Stimulated activated effector memory CD8-positive, alpha-beta T cell treated with anti-CD3 and anti-CD28 coated beads, Interleukin-12 subunit alpha, Interleukin-12 subunit beta, amount 100 ng/mL, for 72 hours (primary cell): ENCODE data around the gene CTNNA3.

Experiments
- ATAC-seq: fragments of 150-1000 bp; cut with Tn5 transposase; 2 replicates; pipeline ENCODE4 v1.10.0; 2021
- DNase-seq, 2 donors: peaks; one replicate each; pipeline ENCODE4 v3.0.0; 2021 to 2022; ENCODE audit warnings: low spot score in 2 of 2
- H3K27ac Mint-ChIP-seq: one replicate; pipeline ENCODE4 v1.8.0; 2022; ENCODE audit warnings: mild to moderate bottlenecking, mixed read lengths
- H3K36me3 Mint-ChIP-seq: one replicate; pipeline ENCODE4 v1.8.0; 2022; ENCODE audit warnings: mild to moderate bottlenecking, mixed read lengths
- H3K4me1 Mint-ChIP-seq: one replicate; pipeline ENCODE4 v1.8.0; 2022; ENCODE audit warnings: mixed read lengths
- H3K4me3 Mint-ChIP-seq: one replicate; pipeline ENCODE4 v1.8.0; 2022; ENCODE audit warnings: mild to moderate bottlenecking, mixed read lengths
- H3K9me3 Mint-ChIP-seq: one replicate; pipeline ENCODE4 v1.8.0; 2022; ENCODE audit warnings: mixed read lengths

The CTNNA3 gene

DNA sequence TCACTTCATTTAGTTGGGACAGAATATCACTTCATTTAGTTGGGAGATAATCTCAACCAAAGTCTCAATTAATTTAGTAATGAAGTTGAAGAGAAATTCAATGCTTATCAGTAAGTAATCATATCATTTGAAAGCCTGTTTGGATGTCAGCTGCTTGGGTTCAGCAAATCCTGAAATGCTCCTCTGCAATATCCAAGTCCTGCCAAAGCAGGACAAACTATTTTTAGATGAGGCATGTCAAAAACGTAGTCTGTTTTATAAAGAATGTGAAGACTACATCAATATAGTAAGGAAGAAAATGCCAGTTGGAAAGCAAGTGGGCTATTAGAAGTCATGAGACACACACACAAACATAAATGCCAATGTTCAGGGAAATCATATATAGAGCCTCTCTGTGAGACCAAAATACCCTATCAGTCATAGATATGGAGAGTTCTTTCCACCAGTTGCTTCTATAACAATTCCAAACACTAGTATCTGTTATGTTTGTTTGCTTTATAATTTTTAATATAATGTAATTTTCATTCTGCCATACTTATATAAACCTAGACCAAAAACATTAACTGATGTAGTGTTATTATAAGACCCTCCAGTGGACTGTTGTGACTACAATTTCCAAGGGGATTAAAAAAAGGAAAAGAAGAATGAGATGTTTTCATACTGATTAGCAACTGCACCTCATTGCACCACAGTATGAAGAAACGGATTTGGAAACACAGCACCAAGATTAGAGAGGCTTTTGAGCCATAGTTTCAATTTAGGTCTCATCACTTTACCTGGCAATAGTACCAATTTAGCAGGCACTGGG is 609.5 kb downstream of the CTNNA3 start:
- Mint-ChIP-seq H3K9me3 (no peaks in the 10 kb centered on the region), H3K36me3 (no peaks in the 10 kb centered on the region), H3K27ac (no peak overlapping the region), H3K4me1 (no peaks in the 10 kb centered on the region), H3K4me3 (no peak overlapping the region)
- ATAC-seq (no peak), DNase-seq (no peak)

DNA sequence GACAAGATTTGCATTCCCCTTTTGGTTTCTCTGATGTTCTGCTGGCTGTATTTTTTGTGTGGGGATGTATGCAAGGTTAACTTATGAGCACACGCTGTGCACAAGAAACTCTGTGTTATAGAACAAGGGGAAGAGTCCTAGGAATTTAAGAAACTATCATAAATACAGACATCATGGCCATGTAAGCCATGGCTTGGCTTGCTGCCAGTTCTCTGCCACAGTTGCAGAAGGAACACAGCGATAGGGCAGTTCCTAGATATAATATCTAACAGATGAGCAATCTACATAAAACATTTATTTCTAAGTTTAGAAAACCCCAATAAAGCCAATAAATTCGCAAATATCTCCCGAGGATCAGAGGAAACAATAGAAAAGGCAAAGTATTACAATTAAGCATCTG is 616.9 kb downstream of the CTNNA3 start:
- Mint-ChIP-seq H3K4me1 (no peaks in the 10 kb centered on the region), H3K4me3 (no peak overlapping the region), H3K9me3 (peaks cover 8% of the 10 kb centered on the region), H3K27ac (no peak overlapping the region), H3K36me3 (no peaks in the 10 kb centered on the region)
- ATAC-seq (no peak), DNase-seq (no peak)

DNA sequence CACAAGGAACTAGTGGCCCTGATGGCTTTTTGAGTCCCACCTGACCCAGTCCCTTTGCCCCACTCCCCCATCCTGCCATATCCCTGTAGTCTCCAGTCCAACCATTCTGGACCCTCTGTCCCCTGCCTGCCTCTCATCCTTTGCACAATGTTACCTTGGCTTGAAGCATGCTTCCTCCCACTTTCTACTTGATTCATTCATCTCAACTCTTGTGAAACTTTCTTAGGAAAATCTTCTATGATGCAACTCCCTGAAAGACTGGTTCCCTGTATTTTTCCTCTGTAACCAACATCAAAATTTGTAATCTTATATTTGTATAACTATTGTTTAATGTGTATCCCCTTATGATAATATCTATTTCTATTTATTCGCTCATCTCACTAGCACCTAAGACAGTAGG is 618.6 kb downstream of the CTNNA3 start:
- no peak for DNase-seq
- no peak overlapping the region for H3K4me3 Mint-ChIP-seq
- H3K27ac Mint-ChIP-seq = no peak overlapping the region
- no peak for ATAC-seq
- H3K36me3 Mint-ChIP-seq = no peaks in the 10 kb centered on the region
- H3K4me1 Mint-ChIP-seq = no peaks in the 10 kb centered on the region
- H3K9me3 Mint-ChIP-seq = peaks cover 13% of the 10 kb centered on the region

- no peak overlapping the region for H3K4me3 Mint-ChIP-seq
- no peak for DNase-seq
- no peaks in the 10 kb centered on the region for H3K4me1 Mint-ChIP-seq
- peaks cover 13% of the 10 kb centered on the region for H3K9me3 Mint-ChIP-seq
- no peaks in the 10 kb centered on the region for H3K36me3 Mint-ChIP-seq
- ATAC-seq = no peak
- H3K27ac Mint-ChIP-seq = no peak overlapping the region
These were observed 619.9 kb downstream of the CTNNA3 start for GRCh38 chr10:67076144-67076543.

GRCh38 chr10:67075491-67075971 is 620.5 kb downstream of the CTNNA3 start:
- Mint-ChIP-seq H3K4me3 (no peak overlapping the region), H3K36me3 (no peaks in the 10 kb centered on the region), H3K4me1 (no peaks in the 10 kb centered on the region), H3K27ac (no peak overlapping the region), H3K9me3 (peaks cover 13% of the 10 kb centered on the region)
- ATAC-seq (no peak), DNase-seq (no peak)

GRCh38 chr10:67072654-67073053 is 623.3 kb downstream of the CTNNA3 start:
- no peak for ATAC-seq
- no peaks in the 10 kb centered on the region for H3K4me1 Mint-ChIP-seq
- no peaks in the 10 kb centered on the region for H3K36me3 Mint-ChIP-seq
- no peak overlapping the region for H3K27ac Mint-ChIP-seq
- DNase-seq = no peak
- no peak overlapping the region for H3K4me3 Mint-ChIP-seq
- H3K9me3 Mint-ChIP-seq = peaks cover 20% of the 10 kb centered on the region

GRCh38 chr10:67050415-67050814 is 645.6 kb downstream of the CTNNA3 start:
- DNase-seq (no peak), ATAC-seq (no peak)
- H3K27ac Mint-ChIP-seq = no peak overlapping the region
- H3K4me1 Mint-ChIP-seq = no peaks in the 10 kb centered on the region
- H3K36me3 Mint-ChIP-seq = no peaks in the 10 kb centered on the region
- peaks cover 7% of the 10 kb centered on the region for H3K9me3 Mint-ChIP-seq
- H3K4me3 Mint-ChIP-seq = no peak overlapping the region

- no peak for ATAC-seq
- H3K36me3 Mint-ChIP-seq = no peaks in the 10 kb centered on the region
- DNase-seq = no peak
- no peak overlapping the region for H3K4me3 Mint-ChIP-seq
- H3K27ac Mint-ChIP-seq = no peak overlapping the region
- H3K9me3 Mint-ChIP-seq = peaks cover 7% of the 10 kb centered on the region
- no peaks in the 10 kb centered on the region for H3K4me1 Mint-ChIP-seq
These were observed 646.0 kb downstream of the CTNNA3 start for GRCh38 chr10:67049988-67050387.

DNA sequence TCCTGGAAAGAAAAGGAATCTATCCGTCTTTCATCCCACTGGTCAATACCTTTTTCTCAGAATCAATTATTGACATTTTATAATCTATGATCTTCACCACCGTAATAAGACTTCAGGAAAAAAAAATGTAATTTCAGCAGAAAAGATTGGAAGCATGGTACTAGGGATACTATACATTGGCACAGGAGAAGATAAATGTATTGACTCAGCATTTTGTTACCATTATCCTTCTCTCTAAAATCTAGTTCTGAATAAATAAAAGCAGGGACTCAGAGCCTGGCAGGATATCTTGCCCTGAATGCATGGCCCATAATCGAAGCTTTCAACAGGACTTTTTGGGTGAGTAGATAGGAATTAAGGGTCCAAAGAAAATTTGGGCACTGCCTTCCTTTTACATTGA is 649.5 kb downstream of the CTNNA3 start:
- ATAC-seq (no peak), DNase-seq (no peak)
- H3K9me3 Mint-ChIP-seq = no peaks in the 10 kb centered on the region

DNA sequence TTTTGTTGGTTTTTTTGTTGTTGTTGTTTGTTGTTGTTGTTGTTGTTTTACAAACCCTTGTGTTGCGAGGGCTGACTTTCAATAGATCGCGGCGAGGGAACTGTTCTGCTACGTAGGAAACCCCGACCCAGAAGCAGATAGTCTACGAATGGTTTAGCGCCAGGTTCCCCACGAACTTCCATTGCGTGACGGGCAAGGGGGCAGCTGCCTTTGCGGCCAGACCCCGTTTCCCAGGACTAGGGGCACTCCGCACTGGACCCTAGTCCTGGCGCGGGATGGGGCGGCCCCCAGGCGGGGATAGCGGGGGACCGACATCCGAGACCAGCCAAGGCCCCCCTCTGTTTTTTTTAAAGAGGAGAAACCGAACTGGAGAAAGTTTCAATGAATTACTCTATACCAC is 650.6 kb downstream of the CTNNA3 start:
- Mint-ChIP-seq H3K4me3 (no peak overlapping the region), H3K36me3 (no peaks in the 10 kb centered on the region), H3K9me3 (no peaks in the 10 kb centered on the region), H3K4me1 (no peaks in the 10 kb centered on the region), H3K27ac (no peak overlapping the region)
- ATAC-seq = no peak
- DNase-seq = no peak

More for the DNA sequence above, 649.5 kb downstream of the CTNNA3 start:
- H3K36me3 Mint-ChIP-seq = no peaks in the 10 kb centered on the region
- no peak overlapping the region for H3K4me3 Mint-ChIP-seq
- no peaks in the 10 kb centered on the region for H3K4me1 Mint-ChIP-seq
- no peak overlapping the region for H3K27ac Mint-ChIP-seq

DNA sequence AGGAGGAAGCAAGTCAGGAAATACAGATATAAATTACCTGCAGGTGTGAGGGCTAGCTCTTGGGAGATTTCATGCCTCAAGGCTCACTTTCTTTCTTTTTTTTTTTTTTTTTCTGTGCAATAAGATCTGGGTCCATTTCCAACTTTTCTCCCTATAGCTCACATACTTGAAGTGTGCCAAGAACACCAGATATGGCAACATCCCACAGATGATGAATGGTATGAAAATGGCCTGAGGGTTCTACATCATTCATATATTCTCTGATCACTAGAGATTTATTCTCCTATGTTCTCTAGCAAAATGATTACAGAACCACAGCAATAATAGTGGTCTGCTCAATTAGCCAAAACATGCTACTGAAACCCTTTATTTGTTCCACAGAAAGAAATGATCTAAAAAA is 653.0 kb downstream of the CTNNA3 start:
- no peak overlapping the region for H3K27ac Mint-ChIP-seq
- no peaks in the 10 kb centered on the region for H3K36me3 Mint-ChIP-seq
- ATAC-seq (no peak), DNase-seq (no peak)
- no peaks in the 10 kb centered on the region for H3K9me3 Mint-ChIP-seq
- H3K4me1 Mint-ChIP-seq = no peaks in the 10 kb centered on the region
- H3K4me3 Mint-ChIP-seq = no peak overlapping the region

DNA sequence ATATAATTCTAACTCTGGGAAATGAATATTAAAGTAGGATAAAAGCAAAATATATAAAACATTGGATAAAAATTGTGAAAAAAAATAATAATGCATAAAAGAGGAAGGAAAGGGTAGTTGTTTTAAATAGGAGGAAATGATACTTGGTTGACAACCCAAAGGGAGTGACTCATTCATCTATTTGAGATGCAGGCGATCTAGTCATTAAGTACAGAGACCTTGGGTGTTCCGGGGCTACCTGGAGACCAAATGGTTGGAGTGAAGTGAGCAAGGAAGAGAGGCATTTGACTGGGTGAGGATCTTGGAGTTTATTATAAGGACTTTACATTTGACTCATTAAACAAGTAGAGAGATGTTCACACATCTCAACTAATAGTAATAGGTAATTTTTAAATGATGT is 659.2 kb downstream of the CTNNA3 start:
- Mint-ChIP-seq H3K4me3 (no peak overlapping the region), H3K27ac (no peak overlapping the region), H3K4me1 (no peaks in the 10 kb centered on the region), H3K9me3 (no peaks in the 10 kb centered on the region), H3K36me3 (no peaks in the 10 kb centered on the region)
- no peak for ATAC-seq
- no peak for DNase-seq

DNA sequence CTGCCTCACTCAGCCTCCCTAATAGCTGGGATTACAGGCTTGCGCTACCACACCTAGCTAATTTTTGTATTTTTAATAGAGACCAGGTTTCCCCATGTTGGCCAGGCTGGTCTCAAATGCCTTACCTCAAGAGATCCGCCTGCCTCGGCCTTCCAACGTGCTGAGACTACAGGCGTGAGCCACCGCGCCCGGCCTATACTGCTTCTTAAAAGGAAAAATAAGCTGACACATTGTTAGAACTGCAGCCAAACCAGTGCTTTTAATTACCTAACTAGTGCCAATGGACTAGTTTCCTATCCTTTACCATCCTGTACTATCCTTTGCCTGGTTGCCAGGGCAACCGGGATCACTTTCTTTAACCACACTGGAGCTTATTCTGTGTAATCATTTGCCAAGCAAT is 662.1 kb downstream of the CTNNA3 start:
- peaks cover 3% of the 10 kb centered on the region for H3K9me3 Mint-ChIP-seq
- H3K4me3 Mint-ChIP-seq = no peak overlapping the region
- no peaks in the 10 kb centered on the region for H3K36me3 Mint-ChIP-seq
- no peak overlapping the region for H3K27ac Mint-ChIP-seq
- no peaks in the 10 kb centered on the region for H3K4me1 Mint-ChIP-seq
- no peak for DNase-seq
- ATAC-seq = no peak

DNA sequence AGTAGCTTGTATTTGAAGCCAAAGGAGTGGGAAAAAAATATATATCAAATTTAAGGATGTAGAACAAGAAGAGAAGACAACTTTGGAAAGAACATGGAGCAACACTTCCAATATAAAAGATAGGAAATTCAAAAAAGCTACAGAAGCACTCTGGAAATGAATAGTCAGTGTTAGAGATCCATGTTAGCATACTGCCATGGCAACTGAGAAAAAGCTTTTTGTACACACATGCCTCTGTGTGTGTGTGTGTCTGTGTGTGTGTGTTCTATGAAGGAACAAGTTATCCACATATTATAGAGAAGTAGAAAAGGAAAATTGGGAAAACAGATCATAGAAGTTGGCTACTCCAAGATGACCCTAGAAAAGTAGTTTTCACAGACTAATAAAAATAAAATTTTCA is 673.9 kb downstream of the CTNNA3 start:
- DNase-seq = no peak
- ATAC-seq = no peak
- Mint-ChIP-seq H3K4me1 (no peaks in the 10 kb centered on the region), H3K9me3 (peaks cover 17% of the 10 kb centered on the region), H3K4me3 (no peak overlapping the region), H3K36me3 (no peaks in the 10 kb centered on the region), H3K27ac (no peak overlapping the region)

DNA sequence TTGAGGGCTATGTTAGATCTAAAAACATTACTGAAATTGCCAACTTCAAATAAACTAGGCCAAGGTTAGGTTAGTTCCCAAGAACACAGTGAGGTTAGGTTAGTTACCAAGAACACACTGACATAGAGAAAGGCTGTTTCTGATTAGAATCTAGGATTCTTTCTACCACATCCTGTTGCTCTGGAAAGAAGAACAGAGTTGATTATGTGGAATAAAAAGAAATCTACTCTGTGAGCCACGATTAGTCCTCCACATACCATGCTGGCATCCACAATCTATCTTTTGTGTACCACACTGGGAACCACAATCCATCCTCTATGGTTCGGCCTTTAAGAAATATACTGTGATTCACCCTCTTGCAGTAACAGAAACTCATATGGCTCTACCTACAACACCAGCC is 678.8 kb downstream of the CTNNA3 start:
- H3K36me3 Mint-ChIP-seq = no peaks in the 10 kb centered on the region
- H3K4me3 Mint-ChIP-seq = no peak overlapping the region

DNA sequence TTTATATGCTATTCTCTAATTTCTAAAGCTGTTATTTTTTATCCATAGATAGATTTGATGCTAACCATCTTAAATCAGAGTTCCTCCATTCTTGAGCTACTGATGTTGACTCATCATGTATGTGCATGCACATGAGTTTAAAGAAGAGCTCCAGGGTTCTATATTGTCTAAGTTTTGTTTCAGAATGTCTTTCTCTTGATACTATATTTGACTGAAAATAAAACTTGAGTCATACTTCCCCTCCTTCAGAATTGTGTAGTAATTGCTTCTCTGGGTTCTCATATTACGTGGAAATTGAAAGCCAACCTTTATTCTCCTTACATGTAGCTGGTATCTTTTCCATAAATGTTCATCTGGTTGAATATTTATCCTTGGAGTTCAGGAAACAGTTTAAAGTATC is 680.8 kb downstream of the CTNNA3 start:
- DNase-seq (no peak), ATAC-seq (peak; percentile 39)
- Mint-ChIP-seq H3K9me3 (peaks cover 4% of the 10 kb centered on the region), H3K4me3 (no peak overlapping the region), H3K27ac (no peak overlapping the region), H3K36me3 (no peaks in the 10 kb centered on the region), H3K4me1 (no peaks in the 10 kb centered on the region)

More for the DNA sequence above, 678.8 kb downstream of the CTNNA3 start:
- DNase-seq = no peak
- Mint-ChIP-seq H3K4me1 (no peaks in the 10 kb centered on the region), H3K27ac (no peak overlapping the region), H3K9me3 (peaks cover 17% of the 10 kb centered on the region)
- no peak for ATAC-seq
